Uterus (tissue), 4 donors: Measurements from ENCODE around the gene C6orf89. TPM values are rescaled to one million over a fixed set of nuclear protein-coding genes. Genes with fewer than 3 reads are reported as not detected.

Source experiments
- DNase-seq, 2 donors: peaks; one replicate each; pipeline ENCODE4 v3.0.0-alpha.2; 2019 to 2020
- H3K27ac ChIP-seq, 2 donors: fragments of 200-600 bp; sonication (generic); 1 replicate in 1 of 2; 2 replicates in 1 of 2; pipeline ENCODE4 v1.5.1; 2016 to 2018
- H3K27me3 ChIP-seq, 2 donors: fragments of 200-600 bp; sonication (generic); one replicate each; pipeline ENCODE4 v1.5.1; 2018 to 2019; ENCODE audit warnings: control low read depth in 1 of 2
- H3K36me3 ChIP-seq, 2 donors: fragments of 200-600 bp; sonication (generic); one replicate each; pipeline ENCODE4 v1.5.1; 2019; ENCODE audit warnings: control low read depth in 1 of 2
- H3K4me1 ChIP-seq, 2 donors: fragments of 200-600 bp; sonication (generic); one replicate each; pipeline ENCODE4 v1.5.1; 2018 to 2019; ENCODE audit warnings: control low read depth in 1 of 2
- H3K4me3 ChIP-seq, 2 donors: fragments of 200-600 bp; sonication (generic); 1 replicate in 1 of 2; 2 replicates in 1 of 2; pipeline ENCODE4 v1.5.1; 2018 to 2019; ENCODE audit warnings: mild to moderate bottlenecking in 1 of 2
- H3K9me3 ChIP-seq, 2 donors: fragments of 200-600 bp; sonication (generic); one replicate each; pipeline ENCODE4 v1.5.1; 2019; ENCODE audit warnings: control low read depth in 1 of 2
- CTCF ChIP-seq, 4 experiments: fragments of 200-600 bp in 2 of 4; fragments of 450-650 bp in 2 of 4; sonication (generic) in 2 of 4; IDR thresholded peaks; one replicate each; pipeline ENCODE4 v1.5.1; 2016 to 2019; ENCODE audit warnings: antibody characterized with exemption in 4 of 4, mild to moderate bottlenecking in 2 of 4, moderate library complexity in 1 of 4
- POLR2A ChIP-seq, 2 donors: fragments of 450-650 bp; IDR thresholded peaks; one replicate each; pipeline ENCODE4 v1.6.1; 2016; ENCODE audit warnings: antibody characterized with exemption in 2 of 2, mild to moderate bottlenecking in 1 of 2, moderate library complexity in 1 of 2
- intact Hi-C: fragments of 100-400 bp; cut with DNase I; formaldehyde crosslinking; loops from one replicate; pipeline ENCODE4 v1.15.1; 2023; ENCODE audit warnings: low total_unique reads
- total RNA-seq, 4 donors: library from RNA; depleted of rRNA in 3 of 4; stranded (reverse); fragments of >200 nt in 3 of 4; gene quantifications; one replicate each; pipeline versions ENCODE4 v1.1.0 to v1.2.4, GENCODE V29; 2014 to 2023
- donor health status: DM: yes; HTN: yes; CAD: no.

The C6orf89 gene
- total RNA-seq, 4 donors from 2014 or later = 21.3 to 67.9 (median 42.6) TPM

- Histone ChIP-seq H3K27me3 (no peaks in the 10 kb centered on the region), H3K27ac (no peak overlapping the region), H3K36me3 (no peaks in the 10 kb centered on the region), H3K4me1 (no peaks in the 10 kb centered on the region), H3K4me3 (no peak overlapping the region), H3K9me3 (no peaks in the 10 kb centered on the region)
- TF ChIP-seq POLR2A (IDR thresholded peaks at IDR 0.05) (no peak), CTCF (IDR thresholded peaks at IDR 0.05) (no peak)
- DNase-seq = no peak
- intact Hi-C loops = no loop called here
Observed at GRCh38 chr6:36976931-36977330, 91.2 kb downstream of the C6orf89 start.

- no peak overlapping the region for H3K4me3 ChIP-seq
- intact Hi-C loops = no loop called here
- no peaks in the 10 kb centered on the region for H3K36me3 ChIP-seq
- no peak for TF ChIP-seq POLR2A (IDR thresholded peaks at IDR 0.05)
- TF ChIP-seq CTCF (IDR thresholded peaks at IDR 0.05) = peak in 1 of 4 experiments; percentile 23
- no peaks in the 10 kb centered on the region for H3K27me3 ChIP-seq
- no peaks in the 10 kb centered on the region for H3K4me1 ChIP-seq
- no peak overlapping the region for H3K27ac ChIP-seq
- no peaks in the 10 kb centered on the region for H3K9me3 ChIP-seq
- no peak for DNase-seq
Observed at GRCh38 chr6:36977470-36977941, 91.8 kb downstream of the C6orf89 start.

Other genes with a start within 250 kb of the C6orf89 start
- 100 to 1,000 TPM in 1 of 4 donors, 10 to 100 TPM in 2, 1 to 10 TPM in 1; 8.8 to 119 (median 75.8) TPM for gene CDKN1A, start 207.2 kb upstream of the C6orf89 start, total RNA-seq
- gene RAB44, start 188.1 kb upstream of the C6orf89 start, total RNA-seq = under 1 TPM in 1 of 4 donors, not detected in 3; 0.37 TPM
- gene CPNE5, start 46.5 kb upstream of the C6orf89 start, total RNA-seq = 10 to 100 TPM in 3 of 4 donors, 1 to 10 TPM in 1; 9.5 to 33.8 (median 12.2) TPM
- 10 to 100 TPM; 22.8 to 36.0 (median 27.5) TPM for gene PPIL1, start 11.1 kb upstream of the C6orf89 start, total RNA-seq
- gene PI16, start 68.8 kb downstream of the C6orf89 start, total RNA-seq = 10 to 100 TPM in 1 of 4 donors, 1 to 10 TPM in 3; 1.2 to 32.4 (median 6.7) TPM
- 100 to 1,000 TPM; 111 to 172 (median 146) TPM for gene MTCH1, start 100.2 kb downstream of the C6orf89 start, total RNA-seq
- gene FGD2, start 119.7 kb downstream of the C6orf89 start, total RNA-seq = 10 to 100 TPM in 3 of 4 donors, under 1 TPM in 1; 0.51 to 27.6 (median 11.5) TPM